Loucy (cell line): ENCODE results near the gene BTBD16.

Experiments used
- CTCF ChIP-seq: fragments of 200-600 bp; sonication (generic); conservative IDR thresholded peaks from 2 replicates; pipeline ENCODE4 v1.5.1; 2014; ENCODE audit warnings: mild to moderate bottlenecking, antibody characterized with exemption, low read length
- EZH2phosphoT487 ChIP-seq: fragments of 200-600 bp; IDR thresholded peaks from 2 replicates; pipeline ENCODE4 v1.6.1; 2018; ENCODE audit warnings: antibody characterized with exemption, mild to moderate bottlenecking, moderate library complexity, borderline replicate concordance

- TF ChIP-seq CTCF (no peak), EZH2phosphoT487 (no peak)
Measured at GRCh38 chr10:122361046-122361445, 90.0 kb downstream of the BTBD16 start.
